Stimulated activated CD8-positive, alpha-beta memory T cell treated with anti-CD3 and anti-CD28 coated beads, Interleukin-15, amount 100 ng/mL, for 24 hours (primary cell): ENCODE data around the gene PACSIN2.
"Not testable (repeated sequence)": the region's sequence is repeated elsewhere in the genome, so short reads cannot be mapped to it uniquely, and the experiment has no call there.

Experiments
- DNase-seq: peaks from one replicate; pipeline ENCODE4 v3.0.0-alpha.2; 2020; ENCODE audit warnings: low read depth

PACSIN2 gene

DNA sequence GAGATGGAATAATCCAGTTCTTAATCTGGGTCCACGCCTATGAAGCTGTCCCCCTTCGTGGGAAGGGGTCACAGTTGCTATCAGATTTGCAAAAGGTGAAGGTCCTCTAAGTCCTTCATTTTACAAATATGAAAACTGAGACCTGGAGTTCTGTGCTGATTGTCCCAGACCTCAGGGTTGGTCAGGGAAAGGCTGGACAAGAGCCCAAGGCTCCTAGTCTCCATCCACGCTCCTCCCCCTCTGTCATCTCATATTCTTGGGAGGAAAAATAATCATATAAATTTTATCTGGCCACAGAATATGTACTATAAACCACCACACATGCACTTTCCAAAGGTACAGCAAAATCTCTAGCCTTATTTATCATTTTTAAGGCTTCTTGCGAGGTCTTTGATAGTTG, 5.5 kb downstream of the PACSIN2 start:
- no peak for DNase-seq

DNA sequence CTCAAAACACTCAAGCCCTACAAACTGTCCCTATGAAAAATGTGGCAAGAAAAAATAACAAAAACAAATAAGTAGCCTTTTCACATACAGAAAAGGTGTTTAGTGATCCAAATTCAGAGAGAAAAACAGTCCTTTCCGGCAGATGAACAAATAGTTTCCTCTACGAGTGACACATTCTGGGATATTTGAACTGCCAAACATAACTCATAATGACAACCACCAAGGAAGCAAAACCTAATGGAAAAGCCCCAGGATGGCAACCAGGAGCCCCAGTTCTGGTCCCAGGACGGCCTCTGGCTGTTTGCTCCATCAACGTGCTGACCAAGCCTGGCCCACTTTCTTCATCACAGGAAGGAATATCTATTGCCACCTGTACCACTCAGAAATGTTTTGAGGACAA, 6.0 kb downstream of the PACSIN2 start:
- no peak for DNase-seq

DNA sequence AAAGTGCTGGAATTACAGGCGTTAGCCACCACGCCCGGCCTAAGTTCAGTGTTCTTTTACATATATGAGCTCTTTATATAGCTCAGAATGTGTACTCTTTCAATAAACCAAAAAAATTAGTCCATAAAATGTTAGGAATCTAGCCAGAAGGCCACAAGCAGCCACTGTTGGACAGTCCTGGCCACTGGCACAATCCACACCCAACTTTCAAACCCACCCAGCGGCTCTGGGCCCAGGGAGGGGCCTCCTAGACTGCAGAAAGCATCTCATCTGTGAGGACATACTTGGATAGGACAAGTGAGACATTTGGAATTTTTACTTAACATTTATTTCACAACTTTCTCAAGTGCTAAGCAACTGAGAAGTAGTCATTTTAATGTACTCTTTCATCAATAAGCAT, 6.4 kb downstream of the PACSIN2 start:
- DNase-seq = no peak

DNA sequence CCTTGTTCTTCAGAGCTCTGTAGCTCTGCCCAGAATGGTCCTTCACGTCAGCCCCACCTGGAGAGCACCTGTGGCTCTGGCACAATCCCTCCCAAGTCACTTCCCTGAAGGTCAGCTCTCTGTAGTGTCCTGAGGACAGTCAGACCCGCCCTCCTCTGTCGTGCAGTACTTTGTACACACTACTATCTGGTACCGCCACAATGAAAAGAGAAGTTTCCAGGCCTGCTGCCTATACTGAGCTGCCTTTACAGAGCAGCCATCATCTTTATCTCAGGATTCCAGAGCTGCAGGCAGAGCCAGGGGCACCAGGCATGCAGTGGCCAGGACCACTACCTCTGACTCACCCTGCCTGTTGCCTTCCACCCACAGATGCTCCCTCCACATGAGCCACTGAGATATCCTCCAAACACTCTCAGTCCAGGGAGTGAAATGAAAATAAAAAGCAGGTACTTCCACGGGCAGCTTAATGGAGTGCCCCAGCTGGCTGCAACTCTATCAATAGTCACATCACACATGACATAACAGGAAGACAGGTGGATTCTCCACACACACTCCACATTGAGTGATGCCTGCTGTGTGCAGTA, 7.3 kb downstream of the PACSIN2 start:
- no peak for DNase-seq

DNA sequence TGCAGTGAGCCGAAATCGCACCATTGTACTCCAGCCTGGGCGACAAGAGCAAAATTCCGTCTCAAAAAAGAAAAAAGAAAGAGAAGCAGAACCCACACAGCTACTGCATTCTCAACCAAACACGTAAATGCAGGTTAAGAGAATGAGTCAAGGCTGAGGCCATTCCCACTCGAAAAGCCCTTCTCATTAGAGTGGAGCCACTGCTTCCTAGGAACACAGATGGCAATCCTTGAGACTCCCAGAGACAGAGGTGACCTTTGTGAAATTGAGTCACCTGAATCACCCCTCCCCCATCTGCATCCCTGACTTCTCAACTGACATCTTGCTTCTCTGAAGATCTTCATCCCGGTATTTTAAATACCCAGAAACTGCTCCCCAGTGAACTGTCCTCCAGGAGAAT, 8.2 kb downstream of the PACSIN2 start:
- no peak for DNase-seq

DNA sequence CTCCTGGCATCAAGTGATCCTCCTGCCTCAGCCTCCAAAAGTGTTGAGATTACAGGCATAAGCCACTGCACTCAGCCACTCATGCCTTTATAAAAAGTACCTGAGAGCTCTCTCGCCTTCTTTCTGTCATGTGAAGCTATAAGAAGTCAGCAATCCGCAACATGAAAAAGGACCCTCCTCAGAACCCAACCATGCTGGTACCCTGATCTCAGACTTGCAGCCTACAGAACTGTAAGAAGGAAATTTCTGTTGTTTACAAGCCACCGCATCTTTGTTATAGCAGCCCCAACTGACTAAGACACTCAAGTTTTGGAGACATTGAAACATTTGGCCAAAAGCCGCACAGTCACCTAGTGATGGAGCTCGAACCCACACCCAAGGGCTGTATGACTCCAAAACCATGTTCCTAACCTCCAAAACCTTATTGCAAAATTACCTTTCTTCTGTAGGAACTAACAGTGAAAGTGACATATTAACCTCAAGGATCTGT, 8.9 kb downstream of the PACSIN2 start:
- DNase-seq = no peak

DNA sequence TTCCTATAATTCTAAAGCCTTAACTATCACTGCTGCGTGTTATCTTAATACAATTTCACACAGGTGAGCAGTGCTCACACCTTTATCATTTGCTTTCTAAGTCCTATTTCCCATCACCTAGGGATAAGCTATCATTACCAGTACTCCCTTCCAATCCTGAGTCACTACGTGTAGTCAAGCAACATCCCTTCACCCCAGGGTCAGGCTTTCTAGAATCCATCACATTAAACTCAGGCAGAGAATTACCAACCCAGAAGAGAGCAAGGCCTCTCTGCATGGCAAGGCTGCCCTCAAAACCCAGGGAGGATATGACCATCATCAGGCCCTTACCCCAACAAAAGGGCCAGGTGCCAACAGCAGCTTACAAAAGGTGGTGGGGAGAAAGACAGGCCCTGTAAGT, 9.8 kb downstream of the PACSIN2 start:
- no peak for DNase-seq

DNA sequence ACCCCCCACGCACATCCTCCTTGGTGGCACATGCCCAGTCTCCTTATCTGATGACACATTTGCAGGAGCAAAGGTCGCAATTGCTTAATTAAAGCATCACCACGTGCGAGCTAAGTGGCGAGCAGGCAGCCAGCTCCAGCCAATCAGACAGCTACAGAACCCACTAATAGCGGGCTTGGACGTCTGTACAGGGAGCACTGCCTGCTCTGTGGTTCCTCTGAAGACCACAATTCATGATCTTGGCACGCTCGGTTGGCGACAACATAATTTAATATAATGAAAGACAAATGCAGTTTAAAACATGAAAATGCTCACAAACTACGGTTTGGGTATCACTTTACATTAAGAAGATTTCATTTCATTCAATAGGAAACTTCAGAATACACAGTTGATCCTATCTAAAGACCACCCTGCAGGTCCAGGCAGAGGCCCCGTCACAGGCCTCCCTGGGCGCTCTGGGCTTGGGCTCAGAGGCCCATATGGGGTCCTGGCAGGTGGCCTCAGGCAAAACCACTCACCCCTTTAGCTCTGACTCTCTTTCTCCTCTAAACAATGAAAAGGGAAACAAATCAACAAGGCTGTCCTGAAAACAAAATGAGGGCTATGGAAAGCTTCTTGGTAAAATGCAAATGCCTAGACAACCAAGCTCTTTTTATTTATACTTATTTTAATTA, 10.4 kb downstream of the PACSIN2 start:
- no peak for DNase-seq

DNA sequence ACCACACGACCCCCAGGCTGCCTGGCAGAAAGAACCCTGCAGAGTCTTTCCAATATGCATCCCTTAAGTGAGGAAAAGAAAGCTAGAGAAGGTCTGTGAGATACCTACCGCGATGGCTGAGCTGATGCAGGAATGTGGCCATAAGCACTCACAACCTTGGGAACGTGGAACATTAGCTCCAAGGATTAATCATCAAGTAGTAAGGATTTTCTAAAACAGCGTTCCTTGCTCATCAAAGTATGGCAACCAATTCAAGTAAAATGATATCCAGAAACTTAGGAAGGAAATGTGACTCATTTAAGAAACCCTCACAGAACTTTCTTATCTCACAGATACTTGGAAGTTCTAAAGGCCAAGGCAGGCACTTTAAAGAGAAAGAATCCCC, 12.8 kb downstream of the PACSIN2 start:
- no peak for DNase-seq

DNA sequence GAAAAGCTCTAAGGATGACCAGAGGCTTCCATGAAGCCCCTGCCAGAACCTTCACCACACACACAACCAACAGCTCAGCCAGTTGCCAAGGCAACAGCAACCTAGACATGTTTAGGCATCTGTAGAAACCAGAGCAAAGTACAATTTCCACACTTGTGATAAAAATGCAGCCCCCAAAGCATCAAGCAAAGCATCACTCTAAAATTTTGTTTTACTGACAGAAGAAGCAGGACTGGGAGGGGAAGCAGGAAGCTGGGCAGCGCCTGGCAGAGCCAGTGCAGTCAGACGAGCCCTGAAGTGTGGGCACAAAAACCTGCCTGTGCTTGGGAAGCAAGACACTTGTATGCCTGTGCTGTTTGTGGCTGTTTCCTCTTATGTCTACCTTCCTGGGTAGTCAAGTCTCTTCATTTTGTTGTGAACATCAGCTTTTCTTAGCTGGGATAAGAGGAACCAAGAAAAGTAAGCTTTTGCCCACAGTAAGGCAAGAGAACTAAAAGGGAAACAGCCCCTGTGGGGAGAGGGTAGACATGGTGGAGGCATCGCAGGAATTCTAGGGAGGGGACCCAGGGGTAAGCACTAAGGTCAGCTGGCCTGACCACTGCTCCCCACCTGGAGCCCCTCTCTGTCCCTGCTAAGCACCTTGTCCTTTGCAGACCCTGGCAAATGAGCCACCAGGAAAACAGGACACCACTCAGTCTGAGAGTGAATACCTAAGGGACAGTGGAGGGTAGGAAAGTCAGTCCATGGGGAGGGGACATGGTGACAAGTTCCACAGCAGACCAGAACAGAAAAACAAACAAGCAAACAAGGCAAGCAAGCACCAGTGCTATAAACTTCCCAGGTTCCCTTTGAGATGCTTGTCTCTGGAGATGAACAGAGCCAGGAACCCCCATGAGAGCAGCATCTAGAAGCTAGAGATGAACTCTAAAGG, 13.4 kb downstream of the PACSIN2 start:
- no peak for DNase-seq

DNA sequence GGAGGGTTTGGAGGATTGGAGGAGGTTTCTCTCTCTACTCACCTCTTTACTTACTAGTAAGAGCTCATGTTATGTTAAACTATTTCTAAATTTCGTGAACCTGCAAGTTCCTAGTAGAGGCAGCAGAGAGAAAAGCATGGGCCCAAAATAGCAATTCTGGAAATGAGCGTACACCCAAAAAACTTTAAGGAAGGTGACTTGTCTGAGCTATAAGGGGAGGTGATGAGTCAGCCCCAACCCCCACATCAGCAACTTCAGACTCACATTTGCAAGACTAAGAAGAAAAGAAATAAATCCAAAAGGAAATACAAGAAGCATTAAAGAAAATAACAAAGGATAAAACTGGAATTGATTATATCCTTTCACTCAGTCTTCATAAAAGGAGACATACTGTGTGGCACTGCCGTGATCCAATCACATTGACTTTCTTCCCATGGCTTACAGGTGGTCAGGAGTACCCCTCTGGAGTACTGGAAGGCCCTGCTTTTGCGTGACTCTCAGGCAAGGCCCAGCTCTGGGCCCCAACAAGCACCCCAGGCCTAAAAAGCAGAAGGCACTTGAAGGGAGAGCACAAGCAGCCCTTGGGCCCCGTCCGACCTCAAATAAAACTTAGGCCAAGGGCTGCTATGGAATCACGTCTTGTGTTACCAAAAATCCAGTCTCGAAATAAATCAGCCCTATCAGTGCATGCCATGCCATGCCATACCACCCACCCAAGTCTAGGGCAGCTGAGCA, 14.3 kb downstream of the PACSIN2 start:
- DNase-seq = no peak

DNA sequence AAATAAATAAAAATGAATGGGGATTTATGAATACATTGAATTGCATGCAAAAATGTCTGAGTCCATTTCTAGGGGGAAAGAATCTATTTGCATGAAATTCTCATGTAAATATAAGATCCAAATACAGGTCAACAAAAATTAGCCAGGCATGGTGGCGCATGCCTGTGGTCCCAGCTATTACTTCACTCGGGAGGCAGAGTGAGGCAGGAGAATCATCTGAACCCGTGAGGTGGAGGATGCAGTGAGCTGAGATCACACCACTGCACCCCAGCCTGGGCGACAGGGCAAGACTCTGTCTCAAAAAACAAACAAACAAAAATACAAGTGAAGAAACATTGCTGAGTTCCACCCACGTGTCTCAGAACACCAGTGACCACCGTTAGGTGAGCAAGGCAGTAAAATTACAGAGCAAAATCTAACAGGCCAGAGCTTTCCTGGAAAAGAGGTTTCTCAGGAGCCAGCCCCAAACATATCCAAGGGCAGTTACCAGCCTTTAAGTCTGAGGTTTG, 17.3 kb downstream of the PACSIN2 start:
- DNase-seq = no peak

DNA sequence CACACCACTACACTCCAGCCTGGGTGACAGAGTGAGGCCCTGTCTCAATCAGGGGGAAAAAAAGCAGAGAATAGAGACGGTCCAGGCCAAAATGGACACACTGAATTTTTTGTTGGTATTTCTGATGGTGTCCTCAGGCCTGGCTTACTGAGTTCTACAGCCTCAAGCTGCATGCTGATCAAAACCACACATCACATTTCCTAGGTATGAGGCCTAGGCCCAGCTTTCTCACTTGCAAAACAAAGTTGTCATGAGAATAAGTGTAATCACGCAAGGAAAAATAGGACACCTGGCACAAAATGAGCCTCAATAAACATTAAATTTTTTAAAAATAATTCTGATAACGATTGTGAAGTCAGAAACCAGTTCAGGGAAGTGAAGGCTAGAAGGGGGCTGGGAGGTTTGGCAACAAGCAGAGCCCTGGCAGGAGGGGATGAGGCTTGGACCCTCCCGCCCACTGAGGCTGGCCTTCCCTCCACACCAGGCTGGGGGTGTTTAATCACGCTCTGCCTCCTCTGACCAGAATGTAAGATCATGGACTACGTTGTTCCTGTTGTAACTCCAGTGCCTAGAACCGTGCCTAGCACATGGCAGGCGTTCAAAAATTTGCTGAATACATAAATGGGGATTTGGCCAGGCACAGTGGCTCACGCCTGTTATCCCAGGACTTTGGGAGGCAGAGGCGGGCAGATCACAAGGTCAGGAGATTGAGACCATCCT, 18.1 kb downstream of the PACSIN2 start:
- no peak for DNase-seq

DNA sequence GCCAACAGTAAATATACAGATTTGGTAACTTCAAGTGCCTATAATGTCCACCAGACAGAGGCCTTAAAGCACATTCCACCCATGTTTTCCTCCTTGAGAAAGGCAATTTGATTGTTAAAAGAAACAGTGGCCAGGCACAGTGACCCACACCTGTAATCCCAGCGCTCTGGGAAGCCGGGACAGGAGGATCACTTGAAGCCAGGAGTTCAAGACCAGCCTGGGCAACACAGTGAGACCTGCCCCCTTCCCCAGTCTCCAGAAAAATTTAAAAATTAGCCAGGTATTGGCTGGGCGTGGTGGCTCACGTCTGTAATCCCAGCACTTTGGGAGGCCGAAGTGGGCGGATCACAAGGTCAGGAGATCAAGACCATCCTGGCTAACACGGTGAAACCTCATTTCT, 19.3 kb downstream of the PACSIN2 start:
- not testable (repeated sequence) for DNase-seq

DNA sequence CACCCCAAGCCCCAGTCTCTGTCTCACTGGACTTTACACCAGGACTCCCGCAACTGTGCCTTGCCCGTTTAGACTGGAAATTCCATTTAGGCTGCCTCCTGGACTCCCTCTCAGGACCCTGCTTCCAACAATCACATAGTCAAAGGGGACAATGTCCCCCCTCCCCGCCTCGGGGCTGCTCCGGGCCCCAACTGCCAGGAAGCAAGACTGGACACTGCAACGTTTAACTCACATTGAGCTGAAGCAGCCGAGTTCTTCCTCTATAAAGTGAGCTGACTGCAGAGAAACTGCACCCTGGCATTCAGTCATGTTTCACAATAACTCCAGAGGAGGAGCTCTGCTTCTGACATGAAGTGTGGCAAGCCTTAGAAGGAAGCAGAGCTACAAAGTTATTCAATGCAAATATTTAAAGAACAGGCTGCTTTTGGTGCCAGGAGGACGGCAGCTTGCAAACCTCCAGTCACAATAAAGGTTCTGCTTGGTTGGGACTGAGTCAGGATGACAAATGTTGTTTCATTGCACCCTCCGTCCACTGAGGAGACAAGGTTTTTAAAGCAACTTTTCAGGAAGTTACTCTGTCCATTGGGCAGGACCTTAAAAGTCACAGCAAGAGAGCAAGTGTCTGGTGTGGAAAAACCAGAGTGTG, 19.9 kb downstream of the PACSIN2 start:
- DNase-seq = no peak

DNA sequence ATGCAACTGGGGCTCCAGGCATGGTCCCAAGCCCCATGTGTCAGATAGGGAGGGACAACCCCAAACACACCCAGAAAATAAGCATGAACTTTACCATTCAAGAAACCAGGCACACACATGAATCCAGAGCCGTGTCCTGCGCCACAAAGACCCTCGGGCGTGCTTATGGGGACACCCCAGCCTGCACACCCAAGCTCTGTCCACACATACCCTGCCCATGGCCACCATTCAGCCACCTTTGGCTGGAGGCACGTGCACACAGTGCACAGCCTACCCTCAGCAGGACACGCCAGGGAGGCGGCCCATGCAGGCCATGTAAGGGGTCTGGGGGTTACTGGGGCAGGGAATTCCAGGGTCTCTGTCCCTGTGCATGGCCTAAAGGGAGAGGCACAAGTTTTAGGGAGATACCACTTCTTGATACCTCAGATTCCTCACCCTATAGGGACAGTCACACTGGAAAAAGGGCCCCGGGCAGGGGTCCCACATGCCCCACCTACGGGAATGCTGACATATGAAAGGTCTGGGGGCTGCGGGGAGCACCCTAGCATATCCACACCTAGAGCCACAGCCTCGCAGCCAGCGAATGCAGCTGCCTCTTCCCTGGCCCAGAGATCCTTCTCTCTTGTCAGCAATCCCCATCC, 20.6 kb downstream of the PACSIN2 start:
- no peak for DNase-seq

DNA sequence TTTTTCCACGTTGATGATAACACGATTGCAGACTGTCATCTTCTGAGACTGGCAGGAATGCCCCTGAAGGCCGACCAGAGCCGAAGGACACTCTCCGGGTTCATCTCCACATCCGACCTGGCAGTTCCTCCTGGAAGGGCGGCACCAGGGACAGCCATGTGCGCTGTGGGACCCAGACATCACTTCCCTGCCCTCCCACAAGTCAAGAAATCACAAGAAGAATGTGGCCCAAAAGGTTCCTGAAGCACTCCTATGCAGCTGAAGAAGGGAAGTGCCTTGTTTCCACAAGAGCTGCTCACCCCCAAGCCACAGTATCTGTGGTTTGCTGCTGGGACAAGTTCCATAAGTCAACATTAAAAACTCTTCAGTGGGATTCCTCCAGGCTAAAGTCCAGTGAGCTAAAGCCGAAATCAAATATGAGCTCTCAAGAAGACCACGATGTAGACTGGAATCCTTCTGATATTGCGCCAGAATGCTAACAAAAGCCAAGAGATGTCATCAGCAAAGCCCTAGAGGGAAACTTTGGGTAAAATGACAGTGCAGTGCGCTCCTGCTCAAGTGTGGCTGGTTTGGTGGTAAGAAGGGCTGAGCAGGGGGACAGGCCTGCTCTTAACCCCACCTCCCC, 21.2 kb downstream of the PACSIN2 start:
- DNase-seq = no peak

DNA sequence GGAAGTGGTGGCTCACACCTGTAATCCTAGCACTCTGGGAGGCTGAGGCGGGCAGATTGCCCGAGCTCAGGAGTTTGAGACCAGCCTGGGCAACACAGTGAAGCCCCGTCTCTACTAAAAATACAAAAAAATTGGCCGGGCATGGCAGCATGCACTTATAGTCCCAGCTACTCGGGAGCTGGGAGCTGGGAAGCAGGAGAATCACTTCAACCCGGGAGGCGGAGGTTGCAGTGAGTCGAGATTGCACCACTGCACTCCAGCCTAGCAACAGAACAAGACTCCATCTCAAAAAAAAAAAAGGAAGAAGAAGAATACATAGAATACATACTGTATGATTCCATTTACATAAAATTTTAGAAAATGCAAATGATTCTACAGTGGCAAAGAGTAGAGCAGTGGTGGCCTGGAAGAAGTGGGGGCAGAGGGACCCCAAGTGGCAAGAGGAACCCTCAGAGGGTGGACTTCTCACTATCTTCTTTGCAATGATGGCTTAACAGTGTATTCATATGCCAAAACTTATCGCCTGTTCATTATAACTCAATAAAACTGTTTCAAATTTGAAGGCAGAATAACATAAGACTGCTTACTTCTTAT, 22.0 kb downstream of the PACSIN2 start:
- DNase-seq = no peak

DNA sequence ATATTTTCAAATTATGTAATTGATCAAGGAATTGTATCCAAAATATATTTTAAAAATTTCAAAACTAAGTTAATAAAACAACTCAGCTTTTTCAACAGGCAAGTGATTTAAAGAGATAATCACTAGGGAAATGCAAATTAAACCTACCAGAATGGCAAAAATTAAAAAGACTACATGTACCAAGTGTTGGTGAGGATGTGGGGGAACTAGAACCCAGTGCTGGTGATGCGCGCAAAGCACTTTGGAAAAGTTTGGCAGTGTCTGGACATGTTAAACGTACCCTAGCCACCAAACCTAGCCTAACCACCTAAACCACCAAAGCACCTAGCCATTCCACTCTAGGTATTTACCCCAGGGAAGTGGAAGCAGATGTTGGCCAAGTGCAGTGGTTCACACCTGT, 22.9 kb downstream of the PACSIN2 start:
- no peak for DNase-seq
